HUDEP-2 (cell line): ENCODE results near the gene SIPA1L2.
A peak's percentile ranks its signal among the peaks of the same experiment; 100 is the strongest.

Experiments used
- DNase-seq, 76 experiments: peaks; one replicate each; lab custom pipeline; 2025; ENCODE audit not compliant: unreplicated experiment in 76 of 76; lab: John Stamatoyannopoulos, UW

SIPA1L2 gene

GRCh38 chr1:232630047-232630893 is at the start of gene SIPA1L2:
Gene SIPA1L2, minus strand, starts transcription at chr1:232630133. Its CDS starts 114,794 bp downstream, at chr1:232515339.
- DNase-seq, result peak in 67 of 76 experiments; percentile 7 to 85 (median 65)

- DNase-seq, result no peak
These were observed 48.4 kb upstream of the SIPA1L2 start for GRCh38 chr1:232678185-232678886.

- DNase-seq, result no peak
These were observed 46.4 kb upstream of the SIPA1L2 start for GRCh38 chr1:232676307-232676706.

GRCh38 chr1:232675898-232676297 is 46.0 kb upstream of the SIPA1L2 start:
- DNase-seq, result no peak

- no peak for DNase-seq
These were observed 45.3 kb upstream of the SIPA1L2 start for GRCh38 chr1:232675260-232675659.

- no peak for DNase-seq
These were observed 43.3 kb upstream of the SIPA1L2 start for GRCh38 chr1:232673256-232673655.

GRCh38 chr1:232669981-232670747 is 40.2 kb upstream of the SIPA1L2 start:
- DNase-seq, result no peak

- no peak for DNase-seq
These were observed 37.8 kb upstream of the SIPA1L2 start for GRCh38 chr1:232667778-232668165.

GRCh38 chr1:232667094-232667777 is 37.3 kb upstream of the SIPA1L2 start:
- DNase-seq, result no peak

GRCh38 chr1:232664844-232665777 is 35.2 kb upstream of the SIPA1L2 start:
- no peak for DNase-seq

GRCh38 chr1:232662910-232663309 is 33.0 kb upstream of the SIPA1L2 start:
- DNase-seq, result no peak

GRCh38 chr1:232658386-232658785 is 28.5 kb upstream of the SIPA1L2 start:
- DNase-seq, result no peak

GRCh38 chr1:232657426-232658005 is 27.6 kb upstream of the SIPA1L2 start:
- no peak for DNase-seq

GRCh38 chr1:232655746-232656085 is 25.8 kb upstream of the SIPA1L2 start:
- no peak for DNase-seq

GRCh38 chr1:232655028-232655745 is 25.3 kb upstream of the SIPA1L2 start:
- no peak for DNase-seq

- DNase-seq, result no peak
These were observed 23.9 kb upstream of the SIPA1L2 start for GRCh38 chr1:232653789-232654188.

GRCh38 chr1:232650845-232651244 is 20.9 kb upstream of the SIPA1L2 start:
- DNase-seq, result no peak

- no peak for DNase-seq
These were observed 20.5 kb upstream of the SIPA1L2 start for GRCh38 chr1:232650418-232650817.

GRCh38 chr1:232648316-232648715 is 18.4 kb upstream of the SIPA1L2 start:
- DNase-seq, result no peak
